Stimulated activated CD8-positive, alpha-beta memory T cell treated with anti-CD3 and anti-CD28 coated beads, Interleukin-7, amount 100 ng/mL, for 1 hour (primary cell): ENCODE results near the gene KIAA0408.
"Not testable (repeated sequence)": the region's sequence is repeated elsewhere in the genome, so short reads cannot be mapped to it uniquely, and the experiment has no call there.

Source experiments
- DNase-seq, 2 donors: peaks; one replicate each; pipeline ENCODE4 v3.0.0-alpha.2; 2020; ENCODE audit warnings: low read depth in 2 of 2

The KIAA0408 gene

GRCh38 chr6:127412016-127412415, 47.2 kb downstream of the KIAA0408 start:
- DNase-seq, result not testable (repeated sequence)
